ENCODE results near the gene SCFD2. TPM values are rescaled to one million over a fixed set of nuclear protein-coding genes. Genes with fewer than 3 reads are reported as not detected.
"Not testable (repeated sequence)": the region's sequence is repeated elsewhere in the genome, so short reads cannot be mapped to it uniquely, and the experiment has no call there.

SCFD2 gene
- total RNA-seq, 6 experiments from 2014 or later: 35.2 to 46.7 (median 41.5) TPM

- DNase-seq: no peak
- Mint-ChIP-seq H3K27ac (peak overlapping the region; percentile 3; the same call in 1 of the 2 replicates), H3K4me3 (no peak overlapping the region), H3K9me3 (no peaks in the 10 kb centered on the region), H3K27me3 (ENCODE audit: insufficient read depth) (no peaks in the 10 kb centered on the region), H3K4me1 (ENCODE audit: low read depth) (peaks cover 11% of the 10 kb centered on the region; the same call in 1 of the 2 replicates), H3K36me3 (ENCODE audit: low read depth) (0 out of 2 replicates have a peak, but pooled peaks cover 4% of the 10 kb centered on the region)
- TF ChIP-seq CTCF (IDR thresholded peaks at IDR 0.05): no peak
These were observed 224.6 kb downstream of the SCFD2 start for GRCh38 chr4:53141308-53141707.

- peaks cover 11% of the 10 kb centered on the region; the same call in 1 of the 2 replicates for H3K4me1 Mint-ChIP-seq (ENCODE audit: low read depth)
- not testable (repeated sequence) for H3K36me3 Mint-ChIP-seq (ENCODE audit: low read depth); DNase-seq; H3K4me3 Mint-ChIP-seq; H3K27ac Mint-ChIP-seq; H3K9me3 Mint-ChIP-seq; H3K27me3 Mint-ChIP-seq (ENCODE audit: insufficient read depth)
These were observed 226.6 kb downstream of the SCFD2 start for GRCh38 chr4:53139256-53139655.

GRCh38 chr4:53137468-53137867 lies 228.4 kb downstream of the SCFD2 start:
- Mint-ChIP-seq H3K36me3 (ENCODE audit: low read depth) (peaks cover 16% of the 10 kb centered on the region), H3K4me3 (no peak overlapping the region), H3K4me1 (ENCODE audit: low read depth) (peaks cover 11% of the 10 kb centered on the region; the same call in 1 of the 2 replicates), H3K9me3 (no peaks in the 10 kb centered on the region), H3K27me3 (ENCODE audit: insufficient read depth) (no peaks in the 10 kb centered on the region), H3K27ac (no peak overlapping the region)
- DNase-seq: no peak
- TF ChIP-seq CTCF (IDR thresholded peaks at IDR 0.05): no peak

GRCh38 chr4:53136954-53137353 lies 228.9 kb downstream of the SCFD2 start:
- no peak for TF ChIP-seq CTCF (IDR thresholded peaks at IDR 0.05)
- H3K36me3 Mint-ChIP-seq (ENCODE audit: low read depth): peaks cover 15% of the 10 kb centered on the region
- peaks cover 10% of the 10 kb centered on the region; the same call in 1 of the 2 replicates for H3K4me1 Mint-ChIP-seq (ENCODE audit: low read depth)
- DNase-seq: no peak
- no peak overlapping the region for H3K4me3 Mint-ChIP-seq
- H3K27ac Mint-ChIP-seq: no peak overlapping the region
- H3K27me3 Mint-ChIP-seq (ENCODE audit: insufficient read depth): no peaks in the 10 kb centered on the region
- H3K9me3 Mint-ChIP-seq: no peaks in the 10 kb centered on the region

GRCh38 chr4:53132132-53132891 lies 233.5 kb downstream of the SCFD2 start:
- Mint-ChIP-seq H3K36me3 (ENCODE audit: low read depth) (peaks cover 16% of the 10 kb centered on the region), H3K27me3 (ENCODE audit: insufficient read depth) (no peaks in the 10 kb centered on the region), H3K27ac (no peak overlapping the region), H3K4me3 (no peak overlapping the region), H3K9me3 (no peaks in the 10 kb centered on the region), H3K4me1 (ENCODE audit: low read depth) (peaks cover 22% of the 10 kb centered on the region)
- DNase-seq: no peak
- TF ChIP-seq CTCF (IDR thresholded peaks at IDR 0.05): no peak

GRCh38 chr4:53131562-53131925 lies 234.3 kb downstream of the SCFD2 start:
- Mint-ChIP-seq H3K9me3 (no peaks in the 10 kb centered on the region), H3K27me3 (ENCODE audit: insufficient read depth) (no peaks in the 10 kb centered on the region), H3K36me3 (ENCODE audit: low read depth) (peaks cover 20% of the 10 kb centered on the region), H3K27ac (no peak overlapping the region), H3K4me1 (ENCODE audit: low read depth) (peaks cover 22% of the 10 kb centered on the region), H3K4me3 (no peak overlapping the region)
- no peak for TF ChIP-seq CTCF (IDR thresholded peaks at IDR 0.05)
- DNase-seq: no peak
